ENCODE data around the gene PCBP3.

The PCBP3 gene

DNA sequence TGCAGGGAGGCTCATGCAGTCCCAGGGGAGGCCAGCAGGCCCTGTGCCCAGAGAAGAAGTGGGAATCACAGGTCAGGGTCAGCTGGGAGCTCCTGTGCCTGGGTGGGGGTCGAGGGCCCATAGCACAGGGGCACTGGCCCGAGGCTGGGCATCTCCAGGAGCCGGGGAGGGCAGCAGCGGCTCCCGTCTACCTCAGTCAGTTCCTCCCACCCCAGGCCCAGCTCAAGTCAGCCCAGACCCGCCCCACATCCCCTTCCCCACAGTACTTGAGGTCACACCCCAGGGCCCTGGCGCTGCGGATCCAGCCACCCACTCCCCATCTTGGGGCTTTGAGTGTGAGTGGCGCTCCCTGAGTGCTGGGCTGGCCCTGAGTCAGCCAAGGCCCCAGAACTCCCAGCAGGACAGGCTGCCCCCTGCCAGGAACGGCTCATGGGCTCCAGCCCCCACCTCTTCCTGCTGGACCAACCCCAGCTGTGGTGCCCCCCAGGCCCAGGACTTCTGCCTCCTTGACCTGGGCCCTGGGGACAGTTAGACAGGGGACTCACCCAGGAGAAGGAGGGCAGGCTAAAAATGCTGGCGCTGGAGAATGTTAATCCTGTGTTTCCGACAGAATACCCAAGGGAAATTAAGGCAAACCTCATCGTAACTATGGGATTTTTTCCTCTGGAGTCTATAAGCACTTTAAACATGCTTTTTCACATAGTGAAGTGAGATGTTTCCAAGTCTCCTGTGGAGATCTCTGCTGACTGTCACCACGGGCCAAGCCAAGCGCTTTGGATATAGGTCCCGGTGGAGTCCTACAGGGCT, 269.3 kb downstream of the PCBP3 start:
- no peaks in the 10 kb centered on the region for H4K20me1 ChIP-seq (ENCODE audit: insufficient read depth, low read length)
- H3K4me1 ChIP-seq (ENCODE audit: insufficient read depth, low read length) = no peaks in the 10 kb centered on the region
- no peak for TF ChIP-seq EZH2 (IDR thresholded peaks at IDR 0.05; ENCODE audit: borderline replicate concordance, low read depth, low read length, severe bottlenecking)
- TF ChIP-seq, protein P1, sequence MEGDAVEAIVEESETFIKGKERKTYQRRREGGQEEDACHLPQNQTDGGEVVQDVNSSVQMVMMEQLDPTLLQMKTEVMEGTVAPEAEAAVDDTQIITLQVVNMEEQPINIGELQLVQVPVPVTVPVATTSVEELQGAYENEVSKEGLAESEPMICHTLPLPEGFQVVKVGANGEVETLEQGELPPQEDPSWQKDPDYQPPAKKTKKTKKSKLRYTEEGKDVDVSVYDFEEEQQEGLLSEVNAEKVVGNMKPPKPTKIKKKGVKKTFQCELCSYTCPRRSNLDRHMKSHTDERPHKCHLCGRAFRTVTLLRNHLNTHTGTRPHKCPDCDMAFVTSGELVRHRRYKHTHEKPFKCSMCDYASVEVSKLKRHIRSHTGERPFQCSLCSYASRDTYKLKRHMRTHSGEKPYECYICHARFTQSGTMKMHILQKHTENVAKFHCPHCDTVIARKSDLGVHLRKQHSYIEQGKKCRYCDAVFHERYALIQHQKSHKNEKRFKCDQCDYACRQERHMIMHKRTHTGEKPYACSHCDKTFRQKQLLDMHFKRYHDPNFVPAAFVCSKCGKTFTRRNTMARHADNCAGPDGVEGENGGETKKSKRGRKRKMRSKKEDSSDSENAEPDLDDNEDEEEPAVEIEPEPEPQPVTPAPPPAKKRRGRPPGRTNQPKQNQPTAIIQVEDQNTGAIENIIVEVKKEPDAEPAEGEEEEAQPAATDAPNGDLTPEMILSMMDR (IDR thresholded peaks at IDR 0.05; ENCODE audit: borderline replicate concordance, extremely low read depth, low read length, poor library complexity, severe bottlenecking) = no peak
- ATAC-seq (ENCODE audit: insufficient read depth, low read depth) (no peak), DNase-seq (no peak)
- no peak overlapping the region for H3K9ac ChIP-seq (ENCODE audit: low read depth, low read length)
- H3K36me3 ChIP-seq (ENCODE audit: insufficient read depth, low read length) = no peaks in the 10 kb centered on the region
- H3K27me3 ChIP-seq (ENCODE audit: insufficient read depth, low read length, poor library complexity) = no peaks in the 10 kb centered on the region
- no peaks in the 10 kb centered on the region for H3K79me2 ChIP-seq (ENCODE audit: insufficient read depth, low read length)
- H3K4me2 ChIP-seq (ENCODE audit: insufficient read depth, low read length) = no peak overlapping the region
- no peak overlapping the region for H3K4me3 ChIP-seq (ENCODE audit: low read depth in 1 of 2, low read length in 2 of 2)
- H3K27ac ChIP-seq (ENCODE audit: low read length) = no peak overlapping the region
- H3K9me3 ChIP-seq (ENCODE audit: insufficient read depth, low read length, severe bottlenecking) = no peaks in the 10 kb centered on the region
- H2AFZ ChIP-seq (ENCODE audit: low read depth, low read length) = no peak overlapping the region

DNA sequence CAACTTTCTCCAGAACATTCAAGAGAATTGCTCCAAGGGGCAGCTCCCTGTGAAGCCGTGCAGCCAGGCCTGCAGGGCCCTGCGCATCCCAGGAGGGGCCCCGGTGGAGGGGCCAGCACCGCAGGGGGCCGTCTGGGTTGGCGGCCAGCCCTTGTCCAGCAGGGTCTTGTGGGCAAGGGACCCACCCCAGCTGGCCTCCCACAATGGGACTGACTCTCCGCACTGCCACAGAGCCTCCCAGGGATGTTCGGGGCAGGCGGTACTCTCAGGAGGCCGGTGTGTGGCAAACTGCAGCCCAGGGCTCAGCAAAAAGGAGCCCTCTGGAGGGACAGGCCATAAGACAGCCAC, 269.9 kb downstream of the PCBP3 start:
- H3K79me2 ChIP-seq (ENCODE audit: insufficient read depth, low read length) = no peaks in the 10 kb centered on the region
- no peaks in the 10 kb centered on the region for H3K36me3 ChIP-seq (ENCODE audit: insufficient read depth, low read length)
- H2AFZ ChIP-seq (ENCODE audit: low read depth, low read length) = no peak overlapping the region
- no peak overlapping the region for H3K9ac ChIP-seq (ENCODE audit: low read depth, low read length)
- no peaks in the 10 kb centered on the region for H3K27me3 ChIP-seq (ENCODE audit: insufficient read depth, low read length, poor library complexity)
- no peak overlapping the region for H3K4me2 ChIP-seq (ENCODE audit: insufficient read depth, low read length)
- no peak overlapping the region for H3K27ac ChIP-seq (ENCODE audit: low read length)
- no peak for TF ChIP-seq EZH2 (IDR thresholded peaks at IDR 0.05; ENCODE audit: borderline replicate concordance, low read depth, low read length, severe bottlenecking)
- TF ChIP-seq, protein P1 (IDR thresholded peaks at IDR 0.05; ENCODE audit: borderline replicate concordance, extremely low read depth, low read length, poor library complexity, severe bottlenecking) = no peak
- no peaks in the 10 kb centered on the region for H4K20me1 ChIP-seq (ENCODE audit: insufficient read depth, low read length)
- DNase-seq = no peak
- ATAC-seq (ENCODE audit: insufficient read depth, low read depth) = no peak; the same call in 2 of the 3 replicates
- no peaks in the 10 kb centered on the region for H3K9me3 ChIP-seq (ENCODE audit: insufficient read depth, low read length, severe bottlenecking)
- no peaks in the 10 kb centered on the region for H3K4me1 ChIP-seq (ENCODE audit: insufficient read depth, low read length)
- no peak overlapping the region for H3K4me3 ChIP-seq (ENCODE audit: low read depth in 1 of 2, low read length in 2 of 2)

DNA sequence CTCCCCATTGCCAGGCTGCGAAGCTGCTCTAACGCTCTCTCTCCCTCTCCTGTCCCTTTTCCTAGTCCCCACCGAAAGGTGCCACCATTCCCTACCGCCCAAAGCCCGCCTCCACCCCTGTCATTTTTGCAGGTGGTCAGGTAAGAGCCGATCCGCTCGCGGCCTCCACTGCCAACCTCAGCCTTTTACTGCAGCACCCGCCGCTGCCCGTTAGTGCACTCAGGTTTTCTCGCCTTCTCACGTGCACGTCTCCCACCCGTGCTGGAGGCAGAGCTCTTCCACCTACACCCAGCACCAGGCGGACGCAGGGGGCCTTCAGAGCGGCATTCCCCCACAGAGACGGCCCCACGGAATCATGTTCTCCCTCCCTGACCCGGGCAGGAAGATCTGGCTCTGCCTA, 270.4 kb downstream of the PCBP3 start:
- Histone ChIP-seq H3K4me2 (ENCODE audit: insufficient read depth, low read length) (no peak overlapping the region), H2AFZ (ENCODE audit: low read depth, low read length) (no peak overlapping the region), H3K27ac (ENCODE audit: low read length) (no peak overlapping the region), H3K79me2 (ENCODE audit: insufficient read depth, low read length) (no peaks in the 10 kb centered on the region), H4K20me1 (ENCODE audit: insufficient read depth, low read length) (no peaks in the 10 kb centered on the region), H3K9me3 (ENCODE audit: insufficient read depth, low read length, severe bottlenecking) (no peaks in the 10 kb centered on the region), H3K4me3 (ENCODE audit: low read depth in 1 of 2, low read length in 2 of 2) (no peak overlapping the region), H3K9ac (ENCODE audit: low read depth, low read length) (no peak overlapping the region), H3K27me3 (ENCODE audit: insufficient read depth, low read length, poor library complexity) (no peaks in the 10 kb centered on the region), H3K36me3 (ENCODE audit: insufficient read depth, low read length) (no peaks in the 10 kb centered on the region), H3K4me1 (ENCODE audit: insufficient read depth, low read length) (no peaks in the 10 kb centered on the region)
- no peak for DNase-seq
- ATAC-seq (ENCODE audit: insufficient read depth, low read depth) = no peak
- TF ChIP-seq EZH2 (IDR thresholded peaks at IDR 0.05; ENCODE audit: borderline replicate concordance, low read depth, low read length, severe bottlenecking) = no peak
- TF ChIP-seq, protein P1 (IDR thresholded peaks at IDR 0.05; ENCODE audit: borderline replicate concordance, extremely low read depth, low read length, poor library complexity, severe bottlenecking) = no peak
